Fibroblast of lung (primary cell): ENCODE results near the gene COX10. TPM values are rescaled to one million over a fixed set of nuclear protein-coding genes. Genes with fewer than 3 reads are reported as not detected.

Experiments
- DNase-seq, 2 donors: peaks; one replicate each; pipeline versions ENCODE4 v3.0.0 to v3.0.0-alpha.2; 2010; ENCODE audit warnings: low read depth in 2 of 2
- H2AFZ ChIP-seq: 2 replicates; pipeline ENCODE4 v1.5.1; 2012; ENCODE audit warnings: low read length, control low read depth, inconsistent platforms
- H3K27ac ChIP-seq: 2 replicates; pipeline ENCODE4 v1.5.1; 2011; ENCODE audit warnings: low read length, control low read depth; ENCODE audit not compliant: insufficient read depth
- H3K27me3 ChIP-seq: 2 replicates; pipeline ENCODE4 v1.5.1; 2011; ENCODE audit warnings: mild to moderate bottlenecking, low read length; ENCODE audit not compliant: control insufficient read depth, insufficient read depth
- H3K36me3 ChIP-seq: 2 replicates; pipeline ENCODE4 v1.5.1; 2011; ENCODE audit warnings: low read length; ENCODE audit not compliant: control insufficient read depth, insufficient read depth
- H3K4me1 ChIP-seq: 2 replicates; pipeline ENCODE4 v1.5.1; 2011; ENCODE audit warnings: low read length; ENCODE audit not compliant: control insufficient read depth, insufficient read depth; ENCODE audit errors: extremely low read depth
- H3K4me2 ChIP-seq: 2 replicates; pipeline ENCODE4 v1.5.1; 2011; ENCODE audit warnings: low read length, control low read depth; ENCODE audit not compliant: insufficient read depth; ENCODE audit errors: extremely low read depth
- H3K4me3 ChIP-seq, 4 experiments: fragments of 200-600 bp in 1 of 4; sonication (generic) in 1 of 4; replicated peaks in 1 of 4; 2 replicates each; pipeline ENCODE4 v1.5.1; 2011 to 2016; ENCODE audit warnings: low read length in 4 of 4, low read depth in 3 of 4, mild to moderate bottlenecking in 3 of 4, control low read depth in 2 of 4, inconsistent platforms in 1 of 4, mixed read lengths in 1 of 4; ENCODE audit not compliant: insufficient read depth in 1 of 4; ENCODE audit errors: control extremely low read depth in 1 of 4
- H3K79me2 ChIP-seq: 2 replicates; pipeline ENCODE4 v1.5.1; 2012; ENCODE audit warnings: mild to moderate bottlenecking, low read length, inconsistent platforms; ENCODE audit not compliant: control insufficient read depth, insufficient read depth
- H3K9ac ChIP-seq: 2 replicates; pipeline ENCODE4 v1.5.1; 2011; ENCODE audit warnings: mild to moderate bottlenecking, low read length, control low read depth; ENCODE audit not compliant: insufficient read depth
- H3K9me3 ChIP-seq: 2 replicates; pipeline ENCODE4 v1.5.1; 2012; ENCODE audit warnings: low read depth, low read length; ENCODE audit not compliant: control insufficient read depth, insufficient read depth
- H4K20me1 ChIP-seq: 2 replicates; pipeline ENCODE4 v1.5.1; 2011; ENCODE audit warnings: low read length; ENCODE audit not compliant: control insufficient read depth, insufficient read depth; ENCODE audit errors: extremely low read depth
- CTCF ChIP-seq, 2 donors: IDR thresholded peaks in 1 of 2; conservative IDR thresholded peaks in 1 of 2; 1 replicate in 1 of 2; 2 replicates in 1 of 2; pipeline ENCODE4 v1.5.1; 2011 to 2012; ENCODE audit warnings: low read length in 2 of 2, control low read depth in 1 of 2, inconsistent platforms in 1 of 2, low read depth in 1 of 2, mild to moderate bottlenecking in 1 of 2
- EZH2 ChIP-seq: IDR thresholded peaks from 2 replicates; pipeline ENCODE4 v1.5.1; 2012; ENCODE audit warnings: low read length, control low read depth, mild to moderate bottlenecking; ENCODE audit errors: missing control alignments
- polyA plus RNA-seq, 2 donors: library from polyadenylated mRNA; depleted of rRNA in 1 of 2; stranded (reverse) in 1 of 2; unstranded in 1 of 2; fragments of >200 nt; gene quantifications; 2 replicates each; pipeline ENCODE4 v1.2.1, GENCODE V29; 2011 to 2012; ENCODE audit warnings: missing spikeins in 1 of 2
- total RNA-seq: library from RNA; depleted of rRNA; stranded (reverse); fragments of >200 nt; gene quantifications from 2 replicates; pipeline ENCODE4 v1.2.1, GENCODE V29; 2014

COX10 gene
- total and polyA plus RNA-seq, 2 donors (not counting 1 experiment from before 2014, with no cell fraction given): 10.6 to 12.5 TPM

- no peak overlapping the region for H3K4me3 ChIP-seq
- no peaks in the 10 kb centered on the region for H3K27me3 ChIP-seq
- TF ChIP-seq CTCF (conservative IDR thresholded peaks at IDR 0.05 in 1 of 2, IDR thresholded peaks at IDR 0.05 in 1 of 2; ENCODE audit: low read depth in 1 of 2, low read length in 2 of 2) (no peak), EZH2 (no peak)
- H3K4me1 ChIP-seq: no peaks in the 10 kb centered on the region
- H3K27ac ChIP-seq: no peak overlapping the region
- no peak overlapping the region for H3K4me2 ChIP-seq
- H3K9me3 ChIP-seq: no peaks in the 10 kb centered on the region
- no peaks in the 10 kb centered on the region for H4K20me1 ChIP-seq
- no peak overlapping the region for H2AFZ ChIP-seq
- peak in 1 of 2 donors; percentile 12 for DNase-seq
- H3K36me3 ChIP-seq: no peaks in the 10 kb centered on the region
- no peaks in the 10 kb centered on the region for H3K79me2 ChIP-seq
- no peak overlapping the region for H3K9ac ChIP-seq
Measured at GRCh38 chr17:14107889-14108288, 38.6 kb downstream of the COX10 start.

- H3K79me2 ChIP-seq: no peaks in the 10 kb centered on the region
- H3K4me2 ChIP-seq: no peak overlapping the region
- H3K36me3 ChIP-seq: no peaks in the 10 kb centered on the region
- no peak overlapping the region for H3K9ac ChIP-seq
- TF ChIP-seq CTCF (conservative IDR thresholded peaks at IDR 0.05 in 1 of 2, IDR thresholded peaks at IDR 0.05 in 1 of 2; ENCODE audit: low read depth in 1 of 2, low read length in 2 of 2) (no peak), EZH2 (no peak)
- no peaks in the 10 kb centered on the region for H3K9me3 ChIP-seq
- H3K4me1 ChIP-seq: no peaks in the 10 kb centered on the region
- no peak overlapping the region for H2AFZ ChIP-seq
- H3K4me3 ChIP-seq: no peak overlapping the region
- no peaks in the 10 kb centered on the region for H3K27me3 ChIP-seq
- DNase-seq: no peak
- no peak overlapping the region for H3K27ac ChIP-seq
- peaks cover 1% of the 10 kb centered on the region for H4K20me1 ChIP-seq
Measured at GRCh38 chr17:14112407-14112806, 43.1 kb downstream of the COX10 start.

GRCh38 chr17:14113137-14113536 is 43.8 kb downstream of the COX10 start:
- TF ChIP-seq EZH2 (no peak), CTCF (conservative IDR thresholded peaks at IDR 0.05 in 1 of 2, IDR thresholded peaks at IDR 0.05 in 1 of 2; ENCODE audit: low read depth in 1 of 2, low read length in 2 of 2) (no peak)
- H3K79me2 ChIP-seq: no peaks in the 10 kb centered on the region

More at GRCh38 chr17:14113137-14113536, 43.8 kb downstream of the COX10 start:
- no peaks in the 10 kb centered on the region for H3K9me3 ChIP-seq
- no peaks in the 10 kb centered on the region for H3K4me1 ChIP-seq
- no peak overlapping the region for H3K4me3 ChIP-seq
- H2AFZ ChIP-seq: no peak overlapping the region
- H3K27ac ChIP-seq: no peak overlapping the region
- H3K9ac ChIP-seq: no peak overlapping the region
- no peak for DNase-seq
- H3K27me3 ChIP-seq: no peaks in the 10 kb centered on the region
- no peak overlapping the region for H3K4me2 ChIP-seq
- peaks cover 1% of the 10 kb centered on the region for H4K20me1 ChIP-seq
- no peaks in the 10 kb centered on the region for H3K36me3 ChIP-seq
